CD4-positive, alpha-beta T cell treated with Interleukin-12 subunit alpha and Interleukin-12 subunit beta, for 1 hour (primary cell): ENCODE results near the gene BCKDHA.
"Not testable (repeated sequence)": the region's sequence is repeated elsewhere in the genome, so short reads cannot be mapped to it uniquely, and the experiment has no call there.

Experiments used
- DNase-seq: peaks from one replicate; pipeline ENCODE4 v3.0.0-alpha.2; 2020

Gene BCKDHA

GRCh38 chr19:41367848-41368301, 29.7 kb upstream of the BCKDHA start:
- DNase-seq = no peak

GRCh38 chr19:41369769-41370168, 27.8 kb upstream of the BCKDHA start:
- no peak for DNase-seq

GRCh38 chr19:41371119-41371518, 26.5 kb upstream of the BCKDHA start:
- not testable (repeated sequence) for DNase-seq

DNA sequence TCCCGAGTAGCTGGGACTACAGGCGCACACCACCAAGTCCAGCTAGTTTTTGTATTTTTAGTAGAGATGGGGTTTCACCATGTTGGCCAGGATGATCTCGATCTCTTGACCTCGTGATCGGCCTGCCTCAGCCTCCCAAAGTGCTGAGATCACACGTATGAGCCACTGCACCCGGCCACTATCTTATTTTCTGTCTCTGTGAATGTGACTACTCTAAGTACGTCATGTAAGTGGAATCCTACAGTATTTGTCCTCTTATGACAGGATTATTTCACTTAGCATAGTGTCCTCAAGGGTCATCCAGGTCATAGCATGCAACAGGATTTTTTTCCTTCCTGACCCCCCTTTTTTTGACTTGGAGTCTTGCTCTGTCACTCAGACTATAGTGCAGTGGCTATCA, 26.1 kb upstream of the BCKDHA start:
- DNase-seq = no peak

- no peak for DNase-seq
Measured at GRCh38 chr19:41372501-41372900, 25.1 kb upstream of the BCKDHA start.

DNA sequence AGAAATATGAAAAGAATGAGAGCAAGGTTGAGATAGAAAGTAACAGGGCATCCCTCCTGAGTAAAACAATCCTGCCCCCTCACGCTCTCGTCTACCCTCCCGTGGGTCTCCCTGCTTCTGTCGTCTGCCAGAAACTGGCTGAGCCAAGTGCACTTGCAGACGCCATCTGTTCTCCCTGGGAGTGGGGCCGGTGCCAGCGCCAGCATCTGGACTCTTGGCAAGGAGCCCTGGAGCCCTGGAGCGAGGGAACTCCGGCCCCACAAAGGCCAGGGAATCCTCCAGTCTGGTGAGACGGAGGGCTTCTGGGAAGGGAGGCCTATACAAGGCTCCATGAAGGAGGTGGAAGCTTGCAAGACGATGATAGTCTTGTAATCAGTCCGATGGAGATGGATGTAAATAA, 23.6 kb upstream of the BCKDHA start:
- no peak for DNase-seq

DNA sequence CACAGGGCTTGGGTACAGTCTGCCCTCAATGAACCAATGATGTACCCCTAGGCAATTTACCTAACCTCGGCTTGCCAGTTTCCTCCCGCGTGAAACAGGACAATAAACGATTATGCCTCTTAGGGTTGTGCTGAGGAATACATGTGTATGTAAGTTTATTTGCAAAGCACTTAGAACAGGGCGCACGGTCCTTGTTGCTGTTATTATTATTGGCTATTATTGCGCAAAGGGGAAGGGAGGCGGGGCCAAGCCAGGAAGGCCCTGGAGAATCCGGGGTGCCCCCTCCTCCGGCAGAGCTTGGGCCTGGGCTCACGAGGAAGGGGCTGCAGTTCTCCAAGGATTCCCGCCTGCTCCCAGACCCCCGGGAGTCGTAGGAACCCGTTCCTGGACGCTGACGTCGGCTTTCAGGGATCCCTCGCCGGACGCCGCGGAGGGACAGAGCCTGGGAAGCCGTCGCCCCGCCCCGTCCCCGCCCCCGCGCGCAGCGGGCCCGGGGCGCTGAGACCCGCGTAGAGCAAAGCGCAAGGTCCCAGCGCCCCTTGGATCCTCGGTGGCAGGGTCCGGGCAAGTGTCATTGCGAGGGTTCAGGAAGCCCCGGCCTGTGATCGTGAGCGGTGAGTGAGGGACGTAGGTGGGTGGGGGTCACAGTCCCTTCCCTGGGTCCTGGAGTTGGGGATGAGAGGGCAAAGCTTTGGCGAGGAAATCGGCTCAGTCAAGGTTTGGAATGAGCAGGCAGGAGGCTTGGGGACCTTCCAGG, 21.2 kb upstream of the BCKDHA start, which contains the start of gene TMEM91:
Gene TMEM91, plus strand, starts transcription at position 293 of the 757 bp plus-strand sequence. CDS start 1,777 bp downstream, outside the sequence.
- DNase-seq = no peak

DNA sequence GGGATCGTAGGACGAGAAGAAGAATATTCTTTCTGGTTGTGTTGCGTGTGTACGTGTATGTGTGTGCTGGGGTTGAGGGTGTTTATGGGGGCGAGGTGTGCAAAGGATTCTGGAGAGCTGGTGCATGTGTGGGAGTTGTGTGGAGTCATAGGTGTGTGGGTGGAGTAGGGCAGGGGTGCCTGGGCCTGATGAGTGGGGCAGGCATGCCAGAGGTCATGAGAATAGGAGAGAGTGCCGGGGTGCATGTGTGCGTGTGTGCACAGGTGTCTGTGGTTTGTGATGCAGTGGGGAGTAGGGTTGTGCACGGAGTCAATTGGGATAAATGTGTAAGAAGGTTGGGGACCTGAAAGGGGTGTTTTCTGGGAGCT, 20.6 kb upstream of the BCKDHA start:
- DNase-seq = no peak

DNA sequence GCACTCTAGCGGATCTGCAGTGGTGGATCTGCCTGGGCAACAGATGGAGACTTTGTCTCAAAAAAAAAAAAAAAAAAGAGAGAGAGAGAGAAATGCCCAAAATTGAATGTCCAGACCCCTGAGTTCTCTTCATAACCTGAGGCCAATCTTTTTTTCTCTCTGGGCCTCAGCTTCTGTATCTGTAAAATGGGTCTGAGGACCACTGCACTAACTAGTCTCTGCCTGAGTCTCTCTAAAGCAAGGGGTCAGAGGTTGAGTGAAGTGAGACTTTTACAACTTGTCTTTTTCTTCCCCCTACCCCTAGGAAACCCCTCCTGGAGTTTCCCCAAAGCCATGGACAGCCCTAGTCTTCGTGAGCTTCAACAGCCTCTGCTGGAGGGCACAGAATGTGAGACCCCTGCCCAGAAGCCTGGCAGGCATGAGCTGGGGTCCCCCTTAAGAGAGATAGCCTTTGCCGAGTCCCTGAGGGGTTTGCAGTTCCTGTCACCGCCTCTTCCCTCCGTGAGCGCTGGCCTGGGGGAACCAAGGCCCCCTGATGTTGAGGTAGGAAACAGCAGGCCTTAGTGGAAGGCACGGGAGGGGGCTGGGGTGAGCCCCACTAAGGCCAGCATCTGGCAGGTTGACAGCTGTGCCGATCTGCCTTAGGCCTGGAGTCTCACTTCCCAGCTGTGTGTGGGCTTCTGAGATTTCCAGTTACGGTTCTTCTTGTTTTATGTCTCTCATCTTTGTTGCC, 19.5 kb upstream of the BCKDHA start:
- DNase-seq = no peak

DNA sequence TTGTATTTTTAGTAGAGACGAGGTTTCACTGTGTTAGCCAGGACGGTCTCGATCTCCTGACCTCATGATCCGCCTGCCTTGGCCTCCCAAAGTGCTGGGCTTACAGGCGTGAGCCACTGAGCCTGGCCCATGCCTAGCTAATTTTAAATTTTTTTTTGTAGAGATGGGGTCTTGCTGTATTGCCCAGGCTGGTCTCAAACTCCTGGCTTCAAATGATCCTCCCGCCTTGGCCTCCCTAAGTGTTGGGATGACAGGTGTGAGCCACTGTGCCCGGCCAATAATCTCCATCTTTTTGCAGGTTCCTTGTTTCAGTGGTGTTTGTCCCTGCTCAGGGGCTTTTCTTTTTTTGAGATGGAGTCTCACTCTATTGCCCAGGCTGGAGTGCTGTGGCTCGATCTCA, 16.1 kb upstream of the BCKDHA start:
- not testable (repeated sequence) for DNase-seq

DNA sequence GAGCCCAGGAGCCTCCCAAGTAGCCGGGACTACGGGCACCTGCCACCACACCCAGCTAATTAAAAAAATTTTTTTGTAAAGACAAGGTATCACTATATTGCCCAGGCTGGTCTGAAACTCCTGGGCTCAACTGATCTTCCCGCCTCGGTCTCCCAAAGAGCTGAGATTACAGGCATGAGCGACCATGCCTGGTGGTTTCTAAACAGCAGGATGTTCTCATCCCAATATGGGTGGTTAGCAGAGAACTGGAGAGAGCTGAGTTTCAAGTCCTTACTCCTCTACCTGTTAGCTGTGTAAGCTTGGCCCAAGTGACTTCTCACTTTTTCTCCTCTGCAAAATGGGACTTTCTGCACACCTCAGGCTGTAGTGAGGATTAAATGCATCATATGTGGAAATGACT, 13.3 kb upstream of the BCKDHA start:
- no peak for DNase-seq

DNA sequence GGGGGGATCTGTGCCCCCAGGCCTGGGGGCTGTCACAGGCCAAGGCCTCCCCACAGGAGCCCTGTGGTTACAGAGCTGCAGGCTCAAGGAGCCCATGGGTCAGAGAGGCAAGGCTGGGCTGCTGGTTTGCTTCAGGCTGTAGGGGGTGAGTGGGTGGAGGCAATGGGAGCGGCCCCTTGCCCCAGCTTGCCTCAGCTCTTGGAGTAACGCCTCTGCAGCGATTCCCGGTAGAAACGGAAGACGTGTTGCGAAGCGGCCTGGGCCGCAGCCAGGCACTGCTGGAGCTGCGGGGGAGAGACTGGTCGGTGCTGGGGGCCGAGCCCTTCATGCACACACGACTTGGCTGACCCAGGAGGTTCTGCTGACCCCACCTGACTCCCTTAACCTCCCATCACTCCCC, 11.2 kb upstream of the BCKDHA start:
- DNase-seq = no peak

DNA sequence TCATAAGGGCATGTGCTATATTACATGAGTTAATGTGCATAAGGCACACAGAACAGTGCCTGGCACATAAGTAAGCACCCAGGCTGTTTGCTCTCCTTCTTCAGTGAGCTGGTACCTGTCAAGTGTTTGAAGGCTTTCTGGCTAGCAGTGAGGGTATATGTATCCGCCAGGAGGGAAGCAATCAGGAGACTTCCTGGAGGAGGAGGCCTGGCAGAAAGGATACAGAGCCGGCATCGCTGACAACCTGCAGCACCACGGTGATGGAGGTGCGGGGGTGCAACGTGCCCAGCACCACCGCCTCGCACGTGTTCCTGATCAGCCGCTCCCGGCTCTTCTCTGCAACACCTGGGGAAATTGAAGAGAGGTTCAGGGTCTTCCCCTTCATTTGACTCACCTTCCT, 6.0 kb upstream of the BCKDHA start:
- DNase-seq = no peak

DNA sequence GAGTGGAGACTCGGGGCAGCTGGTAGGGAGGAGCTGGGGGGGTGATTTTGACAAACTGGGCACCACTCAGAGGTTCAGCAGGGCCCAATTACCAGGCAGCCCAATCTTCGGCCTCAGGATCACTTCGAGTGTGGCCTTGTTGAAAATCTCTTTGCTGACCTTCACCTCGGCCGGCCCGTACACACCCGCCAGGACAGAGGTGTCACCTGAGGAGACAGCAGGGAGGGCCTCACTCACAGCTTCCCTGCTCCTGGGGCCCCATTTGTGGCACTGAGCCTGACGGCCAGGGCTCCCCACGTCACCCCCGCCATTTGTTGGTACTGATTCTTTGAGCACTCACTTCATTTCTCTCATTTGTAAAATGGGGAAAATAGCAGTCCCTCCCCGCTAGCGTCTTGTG, 4.8 kb upstream of the BCKDHA start:
- DNase-seq = no peak

GRCh38 chr19:41395355-41395754, 2.3 kb upstream of the BCKDHA start:
- DNase-seq = no peak

GRCh38 chr19:41398050-41398418, 416 bp downstream of the BCKDHA start:
- DNase-seq = no peak

DNA sequence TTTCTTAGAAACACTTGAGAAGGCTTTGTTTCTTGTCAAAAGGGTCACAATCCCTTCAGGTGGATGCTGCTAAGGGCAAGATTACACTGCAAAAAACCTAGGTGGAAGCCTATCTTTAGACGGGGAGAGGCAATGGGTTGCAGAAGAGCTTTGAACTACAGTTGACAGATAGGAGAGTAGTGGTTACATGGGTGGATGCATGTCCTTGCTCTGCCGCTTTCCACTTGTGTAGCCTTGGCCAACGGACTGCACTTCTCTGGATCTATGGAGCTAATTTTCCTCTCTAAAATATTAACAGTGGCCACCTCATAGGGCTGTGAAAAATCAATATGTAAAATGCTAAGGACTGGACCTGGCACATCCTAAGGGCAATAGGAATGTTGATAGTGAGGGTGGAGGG, 980 bp downstream of the BCKDHA start:
- DNase-seq = no peak

GRCh38 chr19:41399091-41399490, 1.5 kb downstream of the BCKDHA start:
- no peak for DNase-seq

- DNase-seq = no peak
Measured at GRCh38 chr19:41399525-41399924, 1.9 kb downstream of the BCKDHA start.

- DNase-seq = no peak
Measured at GRCh38 chr19:41401483-41401882, 3.9 kb downstream of the BCKDHA start.

DNA sequence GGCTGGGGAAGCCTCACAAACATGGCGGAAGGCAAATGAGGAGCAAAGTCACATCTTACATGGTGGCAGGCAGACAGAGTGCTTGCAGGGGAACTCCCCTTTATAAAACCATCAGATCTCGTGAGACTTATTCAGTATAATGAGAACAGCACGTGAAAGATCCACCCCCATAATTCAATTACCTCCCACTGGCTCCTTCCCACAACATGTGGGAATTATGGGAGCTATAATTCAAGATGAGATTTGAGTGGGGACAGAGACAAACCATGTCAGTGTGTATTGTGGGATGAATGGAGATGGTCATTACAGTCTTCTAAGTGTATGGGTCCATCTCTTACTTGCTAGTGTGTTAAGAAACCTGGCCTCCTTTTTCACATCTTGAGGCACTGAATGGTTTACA, 4.4 kb downstream of the BCKDHA start:
- DNase-seq = no peak

- DNase-seq = no peak
Measured at GRCh38 chr19:41403181-41403970, 5.8 kb downstream of the BCKDHA start.

DNA sequence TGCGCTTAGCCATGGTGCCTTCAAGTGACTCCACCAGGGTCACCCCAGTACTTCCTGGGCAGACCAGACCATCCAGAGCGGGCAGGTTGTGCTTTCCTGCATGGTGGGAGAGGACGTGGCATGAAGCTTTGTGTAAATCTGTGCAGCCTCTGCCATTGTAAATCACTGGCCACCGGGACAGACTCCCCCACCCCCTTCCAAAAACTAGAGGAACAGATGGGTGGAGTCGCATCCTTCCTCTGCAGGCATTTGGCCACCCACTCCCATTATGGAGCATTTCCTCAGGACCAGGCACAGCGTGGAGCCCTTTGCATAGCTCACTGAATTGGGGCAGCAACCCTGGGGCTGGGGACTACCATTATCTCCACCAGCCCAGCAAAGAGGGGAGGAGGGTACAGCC, 8.2 kb downstream of the BCKDHA start:
- no peak for DNase-seq

DNA sequence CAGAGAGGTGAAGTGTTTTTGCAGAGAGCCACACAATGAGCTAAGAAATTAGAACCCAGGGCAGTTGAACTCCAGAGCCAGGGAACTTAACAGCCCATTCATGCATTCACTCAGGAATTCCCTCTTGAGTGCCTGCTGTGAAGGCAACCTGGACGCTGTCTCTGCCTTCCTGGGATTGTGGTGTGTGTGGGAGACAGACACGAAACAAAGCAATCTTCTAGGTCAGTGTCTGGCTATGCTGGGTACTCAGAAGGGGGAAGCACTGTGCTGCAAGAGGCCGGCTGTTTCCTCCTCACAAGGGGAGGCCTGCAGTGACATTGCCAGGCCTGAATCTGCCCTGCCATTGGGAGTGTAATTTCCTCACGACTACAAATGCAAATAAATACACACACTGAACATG, 9.7 kb downstream of the BCKDHA start:
- no peak for DNase-seq
